Fibroblast of skin of abdomen (primary cell): ENCODE results near the gene IVNS1ABP.
"Not testable (repeated sequence)": the region's sequence is repeated elsewhere in the genome, so short reads cannot be mapped to it uniquely, and the experiment has no call there.

Source experiments
- DNase-seq: peaks from one replicate; pipeline ENCODE4 v3.0.0-alpha.2; 2013

The IVNS1ABP gene

GRCh38 chr1:185292237-185292636 lies 24.8 kb downstream of the IVNS1ABP start:
- DNase-seq: no peak

GRCh38 chr1:185291652-185292051 lies 25.4 kb downstream of the IVNS1ABP start:
- no peak for DNase-seq

- no peak for DNase-seq
Observed at GRCh38 chr1:185291159-185291558, 25.9 kb downstream of the IVNS1ABP start.

GRCh38 chr1:185289880-185290279 lies 27.2 kb downstream of the IVNS1ABP start:
- no peak for DNase-seq

- no peak for DNase-seq
Observed at GRCh38 chr1:185288435-185288834, 28.6 kb downstream of the IVNS1ABP start.

GRCh38 chr1:185287451-185287850 lies 29.6 kb downstream of the IVNS1ABP start:
- DNase-seq: no peak

- peak; percentile 8 for DNase-seq
Observed at GRCh38 chr1:185284533-185285276, 32.3 kb downstream of the IVNS1ABP start.

GRCh38 chr1:185284116-185284515 lies 32.9 kb downstream of the IVNS1ABP start:
- peak; percentile 5 for DNase-seq

GRCh38 chr1:185281245-185281644 lies 35.8 kb downstream of the IVNS1ABP start:
- DNase-seq: no peak

- no peak for DNase-seq
Observed at GRCh38 chr1:185280589-185280988, 36.5 kb downstream of the IVNS1ABP start.

GRCh38 chr1:185279571-185279970 lies 37.5 kb downstream of the IVNS1ABP start:
- peak; percentile 21 for DNase-seq

- DNase-seq: no peak
Observed at GRCh38 chr1:185271921-185272320, 45.1 kb downstream of the IVNS1ABP start.

- no peak for DNase-seq
Observed at GRCh38 chr1:185268352-185268751, 48.7 kb downstream of the IVNS1ABP start.

- no peak for DNase-seq
Observed at GRCh38 chr1:185267701-185268100, 49.3 kb downstream of the IVNS1ABP start.

- no peak for DNase-seq
Observed at GRCh38 chr1:185267301-185267700, 49.7 kb downstream of the IVNS1ABP start.

- DNase-seq: no peak
Observed at GRCh38 chr1:185265314-185265713, 51.7 kb downstream of the IVNS1ABP start.

- no peak for DNase-seq
Observed at GRCh38 chr1:185263780-185264179, 53.3 kb downstream of the IVNS1ABP start.

GRCh38 chr1:185263292-185263691 lies 53.8 kb downstream of the IVNS1ABP start:
- DNase-seq: no peak

- DNase-seq: no peak
Observed at GRCh38 chr1:185262151-185262550, 54.9 kb downstream of the IVNS1ABP start.

GRCh38 chr1:185260611-185261010 lies 56.4 kb downstream of the IVNS1ABP start:
- no peak for DNase-seq

- DNase-seq: no peak
Observed at GRCh38 chr1:185258676-185259075, 58.4 kb downstream of the IVNS1ABP start.

GRCh38 chr1:185257950-185258208 lies 59.2 kb downstream of the IVNS1ABP start:
- DNase-seq: peak; percentile 28

GRCh38 chr1:185257116-185257949 lies 59.7 kb downstream of the IVNS1ABP start:
- DNase-seq: not testable (repeated sequence)

GRCh38 chr1:185255595-185255994 lies 61.4 kb downstream of the IVNS1ABP start:
- not testable (repeated sequence) for DNase-seq
